ENCODE measurements around the gene RRBP1.

The RRBP1 gene

DNA sequence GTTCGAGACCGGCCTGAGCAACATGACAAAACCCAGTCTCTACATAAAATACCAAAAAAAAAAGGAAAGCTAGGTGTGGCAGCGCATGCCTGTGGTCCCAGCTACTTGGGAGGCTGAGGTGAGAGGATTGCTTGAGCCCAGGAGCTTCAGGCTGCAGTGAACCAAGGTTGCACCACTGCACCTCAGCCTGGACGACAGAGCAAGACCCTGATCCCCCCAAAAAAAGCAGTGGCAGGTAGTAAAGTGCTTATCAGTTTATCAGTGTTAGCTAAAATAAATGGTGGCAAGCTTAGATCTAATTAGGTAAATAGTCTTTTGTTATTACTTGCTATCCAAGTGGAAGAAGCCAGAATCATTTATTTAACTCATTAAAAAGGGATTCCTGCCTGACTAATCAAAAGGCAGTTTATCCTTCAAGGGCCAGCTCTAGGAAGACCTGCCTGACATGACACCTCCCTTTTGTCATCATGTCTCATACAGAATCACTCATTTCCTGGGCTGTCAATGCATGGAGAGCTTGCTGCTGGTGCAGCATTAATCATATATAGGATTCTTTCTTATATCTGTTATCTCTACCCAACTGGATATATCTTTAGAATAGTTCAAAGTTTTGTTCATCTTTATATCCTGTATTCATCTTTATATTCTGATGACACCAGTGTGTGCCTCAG lies 102.5 kb downstream of the RRBP1 start:
- no peak for DNase-seq (ENCODE audit: low read depth in 2 of 2)

DNA sequence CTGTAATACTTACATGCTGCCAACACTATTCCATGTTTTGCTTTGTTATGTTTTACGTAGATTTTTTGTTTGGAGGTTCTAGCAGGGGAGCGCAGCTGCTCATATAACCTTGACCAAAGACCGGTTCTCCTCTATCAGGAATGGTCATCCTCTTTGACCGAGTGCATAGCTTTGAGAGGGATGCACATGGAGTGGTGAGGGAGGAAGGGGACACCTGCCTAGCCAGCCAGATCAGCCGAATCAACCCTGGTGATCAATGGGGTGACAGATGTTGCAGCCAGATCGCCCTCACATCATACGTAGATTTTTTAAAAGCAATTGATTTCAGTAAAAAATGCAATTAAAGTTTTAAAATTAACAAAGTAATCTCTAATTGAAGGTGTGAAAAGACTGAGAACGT lies 105.8 kb downstream of the RRBP1 start:
- no peak for DNase-seq (ENCODE audit: low read depth in 2 of 2)

DNA sequence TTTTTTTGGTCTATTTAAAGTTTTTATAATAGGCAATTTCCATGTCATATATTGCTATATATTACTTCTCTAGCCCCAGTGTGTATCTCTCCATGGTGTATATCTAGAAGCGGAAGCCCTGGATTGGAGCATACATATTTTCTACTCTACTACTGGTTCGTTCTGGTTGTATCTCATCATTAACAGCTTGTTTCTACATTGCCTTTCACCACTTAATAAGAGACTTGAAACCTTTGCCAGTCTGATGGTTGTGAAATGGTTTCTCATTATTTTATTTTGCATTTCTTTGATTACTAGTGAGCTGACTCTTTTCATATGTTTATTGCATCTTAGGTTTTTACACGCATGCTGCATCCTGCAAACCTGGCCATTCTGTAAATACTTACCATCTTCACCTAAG lies 108.6 kb downstream of the RRBP1 start:
- no peak for DNase-seq (ENCODE audit: low read depth in 2 of 2)

DNA sequence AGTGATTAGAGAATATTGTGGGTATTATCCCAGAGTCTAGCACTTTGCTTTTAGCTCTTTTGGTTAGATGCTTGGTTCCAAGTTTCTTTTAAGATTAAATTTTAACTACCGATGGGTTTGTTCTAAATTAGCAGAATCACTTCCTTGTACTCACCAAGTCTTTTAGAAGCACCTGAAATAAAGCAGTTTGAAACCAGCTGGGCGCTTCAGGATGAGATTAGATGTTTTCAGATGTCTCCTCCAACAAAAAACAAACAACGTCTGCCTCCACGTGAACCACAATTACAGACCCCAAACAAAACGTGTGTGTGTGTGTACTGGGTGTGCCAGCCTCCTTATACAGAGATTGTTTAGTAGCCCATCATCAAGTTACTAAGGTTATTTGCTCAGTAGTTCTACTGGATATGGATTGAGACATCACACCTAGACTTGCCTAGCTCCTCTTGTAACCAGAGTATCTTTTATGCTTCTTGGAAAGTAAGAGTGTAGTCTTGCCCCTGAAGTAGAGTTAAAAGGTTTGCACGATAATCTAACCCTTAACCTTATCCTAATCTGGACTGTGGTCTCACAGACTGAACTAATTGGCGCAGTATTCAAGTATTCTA lies 109.9 kb downstream of the RRBP1 start:
- no peak for DNase-seq (ENCODE audit: low read depth in 2 of 2)

DNA sequence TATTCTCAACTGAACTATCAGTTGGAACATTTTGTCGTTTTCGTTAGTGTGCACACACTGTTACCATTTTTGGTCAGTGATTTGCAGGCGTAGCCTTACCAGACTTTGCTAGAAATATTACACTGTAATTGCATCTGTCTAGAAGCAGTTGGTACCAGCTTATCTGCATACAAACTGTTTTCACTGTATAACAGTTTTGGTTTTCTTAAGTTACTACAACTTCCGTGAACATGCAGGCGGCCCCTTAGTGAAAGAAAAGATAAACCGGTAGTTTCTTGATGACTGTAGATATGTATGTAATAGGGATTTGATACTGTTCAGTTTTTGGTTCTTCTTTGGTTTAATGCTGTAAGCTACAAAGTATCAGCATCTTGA lies 110.9 kb downstream of the RRBP1 start:
- DNase-seq (ENCODE audit: low read depth in 2 of 2): no peak

DNA sequence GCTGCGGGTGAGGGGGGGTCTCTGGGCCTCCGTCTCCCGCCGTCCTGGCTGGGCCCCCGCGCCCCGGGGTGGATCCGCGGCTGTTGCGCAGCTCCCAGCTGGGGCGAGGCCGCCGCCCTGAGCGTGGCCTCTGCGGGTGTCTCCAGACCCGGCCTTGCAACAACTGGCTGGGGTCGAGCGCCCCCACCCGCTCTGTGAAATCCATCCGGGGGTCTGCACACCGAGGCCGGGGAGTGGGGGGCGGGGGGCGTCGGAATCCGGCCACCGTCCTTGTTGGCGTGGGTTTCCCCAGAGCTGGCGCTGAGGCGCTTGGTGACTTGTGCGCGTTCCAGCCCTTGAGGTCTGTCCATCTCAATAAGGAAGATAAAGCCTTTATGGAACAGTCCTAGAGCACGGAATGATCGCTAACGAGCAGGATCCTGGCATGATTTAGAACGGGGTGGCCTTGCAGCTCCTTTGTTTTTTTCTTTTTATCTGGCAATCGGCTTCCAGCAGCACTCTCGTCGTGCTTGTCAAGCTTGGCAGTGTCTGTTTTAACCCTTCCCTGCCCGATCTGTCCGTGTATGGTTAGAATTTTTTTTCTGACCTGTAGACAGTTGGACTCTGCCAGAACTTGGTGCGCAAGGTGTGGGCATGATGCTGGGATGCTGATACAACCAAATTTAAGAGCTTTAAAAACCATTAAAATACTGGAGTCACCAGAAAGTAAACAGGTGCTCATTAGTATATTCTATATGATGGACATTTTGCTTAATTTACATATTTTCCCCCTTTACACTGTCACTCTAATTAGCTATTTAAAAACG lies 111.5 kb downstream of the RRBP1 start:
- no peak for DNase-seq (ENCODE audit: low read depth in 2 of 2)

DNA sequence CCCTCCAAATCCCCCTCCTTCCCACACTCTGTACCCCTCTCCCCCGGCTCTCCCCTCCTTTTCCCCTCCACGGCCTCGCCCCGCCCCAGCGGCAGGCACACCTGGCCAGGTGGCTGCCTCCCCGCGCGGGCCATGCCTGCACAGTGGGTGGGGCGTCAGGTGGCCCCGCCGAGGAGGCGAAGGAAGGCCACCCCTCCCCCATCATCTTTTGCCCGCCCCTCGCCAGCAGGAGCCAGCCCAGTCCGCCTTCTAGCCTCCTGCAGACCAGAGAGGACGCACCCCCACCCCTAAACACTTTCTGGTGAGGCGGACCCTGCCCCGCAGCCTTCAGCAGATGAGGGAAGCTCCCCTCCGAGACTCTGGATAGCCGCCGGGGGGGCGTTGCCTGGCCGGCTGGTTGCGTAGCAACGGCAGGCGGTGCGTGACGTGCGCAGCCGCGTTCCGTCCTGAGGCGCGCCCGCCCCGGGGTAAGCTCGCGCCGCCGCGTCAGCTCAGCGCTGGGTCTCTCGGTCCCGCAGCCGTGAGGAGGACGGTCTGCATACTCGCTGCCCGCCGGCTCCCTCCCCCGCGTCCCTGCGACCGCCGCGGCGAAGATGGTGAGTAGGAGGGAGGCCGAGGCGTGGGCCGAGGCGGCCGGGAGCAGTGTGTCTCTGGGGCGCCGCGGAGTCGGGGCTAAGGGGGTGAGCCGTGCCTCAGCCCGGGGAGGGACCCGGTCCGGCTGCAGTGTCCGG lies 112.3 kb downstream of the RRBP1 start, which contains the start of gene DSTN:
DSTN (plus strand) TSS at position 460 of the 731 bp plus-strand sequence; CDS start at position 594, 134 bp downstream.
- peak; percentile 91 to 92 for DNase-seq (ENCODE audit: low read depth in 2 of 2)

DNA sequence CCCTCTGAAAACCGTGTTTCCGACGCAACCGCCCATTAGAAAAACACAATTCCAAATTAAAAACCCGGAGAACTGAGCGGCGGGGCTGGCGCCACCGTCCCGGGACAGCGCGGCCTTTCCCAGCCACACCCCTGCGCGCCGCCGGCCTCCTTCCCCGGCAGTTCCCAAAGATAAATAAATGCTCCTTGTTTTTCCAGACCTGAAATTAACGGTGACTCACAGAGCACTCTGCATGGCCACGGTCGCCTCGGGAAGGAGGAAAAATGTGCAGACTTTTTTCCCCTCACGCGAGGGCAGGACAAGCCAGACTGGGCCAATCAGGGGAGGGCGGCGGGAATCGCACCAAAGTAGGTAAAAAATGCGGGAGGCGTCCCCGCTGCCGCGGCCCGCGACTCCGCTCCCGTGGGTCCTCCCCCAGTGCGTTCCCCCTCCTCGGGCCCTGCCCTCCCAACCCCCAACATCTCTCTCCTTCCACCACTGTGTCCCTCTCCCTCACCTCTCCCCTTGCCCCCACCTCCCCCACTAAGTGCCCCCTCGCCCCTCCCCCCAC lies 113.0 kb downstream of the RRBP1 start:
- DNase-seq (ENCODE audit: low read depth in 2 of 2): peak; percentile 97

DNA sequence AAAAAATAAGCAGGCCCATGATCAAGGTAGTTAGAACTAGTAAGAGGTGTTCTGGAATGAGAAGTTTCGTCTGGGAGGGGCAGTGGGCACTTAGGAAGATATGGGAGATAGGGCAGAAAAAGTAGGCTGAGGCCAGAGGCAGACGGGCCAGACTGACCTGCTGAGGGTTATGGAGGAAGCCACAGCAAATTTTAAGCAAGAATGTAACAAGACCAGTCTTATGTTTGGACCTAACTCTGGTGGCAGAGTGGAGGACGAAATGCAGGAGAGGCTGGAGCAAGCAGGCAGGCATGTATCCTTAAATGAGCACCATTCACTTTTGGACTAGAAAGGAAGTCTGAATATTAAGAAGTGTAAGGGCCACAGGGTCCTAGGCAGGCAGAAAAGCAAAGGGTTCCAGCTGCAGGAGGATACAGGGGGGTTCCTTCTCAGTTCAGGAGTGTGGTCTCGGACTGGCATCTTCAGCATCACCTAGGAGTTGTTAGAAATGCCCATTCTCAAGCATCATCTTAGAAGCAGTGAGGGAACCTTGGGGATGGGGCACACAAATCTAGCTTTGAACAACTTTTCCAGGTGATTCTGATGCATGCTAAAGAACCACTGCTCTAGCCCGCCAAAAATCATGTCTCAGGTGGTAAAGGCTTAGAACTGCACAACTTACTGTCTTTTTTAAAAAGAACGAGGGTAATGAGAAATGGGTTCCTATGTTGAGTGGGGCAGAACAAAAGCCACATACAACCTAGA lies 113.8 kb downstream of the RRBP1 start:
- no peak for DNase-seq (ENCODE audit: low read depth in 2 of 2)

DNA sequence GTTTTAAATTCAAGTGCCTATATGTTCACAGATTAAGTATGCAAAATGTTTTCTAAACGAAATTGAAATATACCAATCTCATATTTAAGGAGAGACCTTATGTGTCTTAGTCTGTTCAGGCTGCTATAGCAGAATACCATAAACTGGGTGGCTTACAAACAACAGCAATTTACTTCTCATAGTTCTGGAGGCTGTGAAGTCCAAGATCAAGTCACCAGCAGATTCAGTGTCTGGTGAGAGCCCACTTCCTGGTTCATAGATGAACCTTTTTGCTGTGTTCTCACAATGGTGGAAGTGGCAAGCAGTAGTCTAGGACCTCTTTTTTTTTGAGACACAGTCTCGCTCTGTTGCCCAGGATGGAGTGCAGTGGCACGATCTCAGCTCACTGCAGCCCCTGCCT lies 115.7 kb downstream of the RRBP1 start:
- DNase-seq (ENCODE audit: low read depth in 2 of 2): no peak

DNA sequence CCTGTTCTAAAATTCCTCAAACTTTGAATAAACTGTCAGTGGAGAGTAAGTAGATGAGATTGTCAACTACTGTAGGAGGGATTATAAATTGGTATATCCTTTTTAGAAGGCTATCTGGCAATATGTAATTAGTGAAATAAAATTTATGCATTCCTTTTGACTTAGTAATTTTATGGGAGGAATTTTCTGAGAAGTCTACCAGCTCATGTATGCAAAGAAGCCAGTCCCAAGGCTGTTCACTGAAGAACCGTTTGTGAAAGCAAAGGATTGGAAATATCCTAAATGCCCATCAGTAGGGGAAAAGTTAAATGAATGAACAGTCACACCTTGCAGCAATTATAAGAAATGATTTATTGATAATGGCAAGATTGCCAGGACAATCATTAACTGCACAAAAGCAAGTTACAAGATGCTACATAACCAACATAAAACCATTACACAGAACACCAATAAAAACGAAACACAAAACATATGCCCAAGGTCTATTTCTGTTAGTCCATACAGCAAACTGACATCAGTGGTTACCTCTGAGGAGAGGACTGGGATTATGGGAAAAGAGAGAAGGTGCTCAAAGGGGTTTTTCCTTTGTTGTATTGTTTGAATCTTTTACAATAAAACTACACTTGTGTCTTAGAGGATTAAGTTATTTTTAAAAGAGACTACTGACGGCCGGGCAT lies 116.7 kb downstream of the RRBP1 start:
- DNase-seq (ENCODE audit: low read depth in 2 of 2): peak in 1 of 2 experiments; percentile 36
